ENCODE data around the gene SLC22A14.

DNA sequence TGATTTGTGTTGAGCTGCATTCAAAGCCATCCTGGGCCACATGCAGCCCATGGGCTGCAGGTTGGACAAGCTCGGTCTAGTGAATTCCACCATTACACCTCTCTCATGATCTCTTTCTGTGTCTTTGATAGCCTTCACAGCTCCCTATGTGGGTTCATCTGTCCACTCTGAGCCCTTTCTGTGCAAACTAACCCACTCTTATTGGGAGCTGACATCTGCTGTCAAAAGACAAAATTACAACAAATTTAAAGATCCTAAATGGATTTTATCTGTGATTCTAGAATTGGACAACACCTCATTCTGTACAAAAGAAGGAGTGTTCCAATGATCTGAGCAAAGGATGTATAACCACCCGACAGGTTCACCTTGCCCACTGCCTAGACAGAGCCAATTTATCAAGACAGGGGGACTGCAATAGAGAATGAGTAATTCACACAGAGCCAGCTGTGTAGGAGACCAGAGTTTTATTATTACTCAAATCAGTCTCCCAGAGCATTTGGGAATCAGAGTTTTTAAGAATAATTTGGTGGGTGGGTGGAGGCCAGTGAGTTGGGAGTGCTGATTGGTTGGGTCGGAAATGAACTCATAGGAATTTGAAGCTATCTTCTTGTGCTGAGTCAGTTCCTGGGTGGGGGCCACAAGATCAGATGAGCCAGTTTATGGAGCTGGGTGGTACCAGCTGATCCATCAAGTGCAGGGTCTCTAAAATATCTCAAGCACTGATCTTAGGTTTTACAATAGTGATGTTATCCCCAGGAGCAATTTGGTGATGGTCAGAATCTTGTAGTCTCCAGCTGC lies 61.9 kb downstream of the SLC22A14 start:
- TF ChIP-seq, protein P1, sequence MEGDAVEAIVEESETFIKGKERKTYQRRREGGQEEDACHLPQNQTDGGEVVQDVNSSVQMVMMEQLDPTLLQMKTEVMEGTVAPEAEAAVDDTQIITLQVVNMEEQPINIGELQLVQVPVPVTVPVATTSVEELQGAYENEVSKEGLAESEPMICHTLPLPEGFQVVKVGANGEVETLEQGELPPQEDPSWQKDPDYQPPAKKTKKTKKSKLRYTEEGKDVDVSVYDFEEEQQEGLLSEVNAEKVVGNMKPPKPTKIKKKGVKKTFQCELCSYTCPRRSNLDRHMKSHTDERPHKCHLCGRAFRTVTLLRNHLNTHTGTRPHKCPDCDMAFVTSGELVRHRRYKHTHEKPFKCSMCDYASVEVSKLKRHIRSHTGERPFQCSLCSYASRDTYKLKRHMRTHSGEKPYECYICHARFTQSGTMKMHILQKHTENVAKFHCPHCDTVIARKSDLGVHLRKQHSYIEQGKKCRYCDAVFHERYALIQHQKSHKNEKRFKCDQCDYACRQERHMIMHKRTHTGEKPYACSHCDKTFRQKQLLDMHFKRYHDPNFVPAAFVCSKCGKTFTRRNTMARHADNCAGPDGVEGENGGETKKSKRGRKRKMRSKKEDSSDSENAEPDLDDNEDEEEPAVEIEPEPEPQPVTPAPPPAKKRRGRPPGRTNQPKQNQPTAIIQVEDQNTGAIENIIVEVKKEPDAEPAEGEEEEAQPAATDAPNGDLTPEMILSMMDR (IDR thresholded peaks at IDR 0.05) = no peak
- TF ChIP-seq POLR2A (IDR thresholded peaks at IDR 0.05) (no peak), EP300 (IDR thresholded peaks at IDR 0.05) (no peak), POLR2AphosphoS5 (IDR thresholded peaks at IDR 0.05) (no peak)

Measured in gastroesophageal sphincter (tissue), 3 donors.